Astrocyte of the hippocampus (primary cell): Measurements from ENCODE around the gene KRT75.
"Not testable (repeated sequence)": the region's sequence is repeated elsewhere in the genome, so short reads cannot be mapped to it uniquely, and the experiment has no call there.

Experiments used
- DNase-seq: peaks from one replicate; pipeline ENCODE4 v3.0.0; 2011; ENCODE audit warnings: low read depth, low spot score

The KRT75 gene

GRCh38 chr12:52417740-52418139 lies 16.4 kb downstream of the KRT75 start:
- DNase-seq = no peak

- DNase-seq = no peak
Observed at GRCh38 chr12:52416795-52417194, 17.4 kb downstream of the KRT75 start.

- peak; percentile 33 for DNase-seq
Observed at GRCh38 chr12:52415870-52416750, 18.1 kb downstream of the KRT75 start.

GRCh38 chr12:52414936-52415335 lies 19.2 kb downstream of the KRT75 start:
- no peak for DNase-seq

- DNase-seq = no peak
Observed at GRCh38 chr12:52413782-52414345, 20.3 kb downstream of the KRT75 start.

GRCh38 chr12:52413202-52413601 lies 21.0 kb downstream of the KRT75 start:
- no peak for DNase-seq

- DNase-seq = no peak
Observed at GRCh38 chr12:52411815-52412214, 22.4 kb downstream of the KRT75 start.

- DNase-seq = not testable (repeated sequence)
Observed at GRCh38 chr12:52410589-52411248, 23.5 kb downstream of the KRT75 start.

- no peak for DNase-seq
Observed at GRCh38 chr12:52407918-52408317, 26.3 kb downstream of the KRT75 start.

- DNase-seq = no peak
Observed at GRCh38 chr12:52405922-52406385, 28.2 kb downstream of the KRT75 start, which contains the start of gene KRT82. Gene KRT82, minus strand, starts transcription at chr12:52406335. Its CDS starts 58 bp downstream, at chr12:52406277.

- no peak for DNase-seq
Observed at GRCh38 chr12:52404951-52405350, 29.2 kb downstream of the KRT75 start.

- no peak for DNase-seq
Observed at GRCh38 chr12:52403561-52403960, 30.6 kb downstream of the KRT75 start.

- DNase-seq = no peak
Observed at GRCh38 chr12:52402873-52403540, 31.2 kb downstream of the KRT75 start.

- DNase-seq = no peak
Observed at GRCh38 chr12:52402377-52402776, 31.8 kb downstream of the KRT75 start.

GRCh38 chr12:52401926-52402325 lies 32.2 kb downstream of the KRT75 start:
- DNase-seq = no peak

- no peak for DNase-seq
Observed at GRCh38 chr12:52401526-52401925, 32.6 kb downstream of the KRT75 start.

- no peak for DNase-seq
Observed at GRCh38 chr12:52400906-52401305, 33.3 kb downstream of the KRT75 start.

- no peak for DNase-seq
Observed at GRCh38 chr12:52399756-52400155, 34.4 kb downstream of the KRT75 start.

GRCh38 chr12:52398176-52398575 lies 36.0 kb downstream of the KRT75 start:
- DNase-seq = no peak

- no peak for DNase-seq
Observed at GRCh38 chr12:52396656-52397055, 37.5 kb downstream of the KRT75 start.

- DNase-seq = no peak
Observed at GRCh38 chr12:52395761-52396434, 38.3 kb downstream of the KRT75 start.
